Testis (tissue), 3 donors: Measurements from ENCODE around the gene ADSL. TPM values are rescaled to one million over a fixed set of nuclear protein-coding genes. Genes with fewer than 3 reads are reported as not detected.

Experiments
- DNase-seq: peaks from one replicate; pipeline ENCODE4 v3.0.0-alpha.2; 2019
- H3K27ac ChIP-seq, 2 donors: fragments of 200-600 bp; sonication (generic); one replicate each; pipeline ENCODE4 v1.5.1; 2019
- H3K27me3 ChIP-seq: fragments of 200-600 bp; sonication (generic); one replicate; pipeline ENCODE4 v1.5.1; 2019
- H3K36me3 ChIP-seq: fragments of 200-600 bp; sonication (generic); one replicate; pipeline ENCODE4 v1.5.1; 2017; ENCODE audit warnings: low read depth; ENCODE audit errors: missing control alignments
- H3K4me1 ChIP-seq: fragments of 200-600 bp; sonication (generic); one replicate; pipeline ENCODE4 v1.5.1; 2019
- H3K4me3 ChIP-seq, 2 donors: fragments of 200-600 bp; sonication (generic); one replicate each; pipeline ENCODE4 v1.5.1; 2017 to 2019
- H3K9me3 ChIP-seq: fragments of 200-600 bp; sonication (generic); one replicate; pipeline ENCODE4 v1.5.1; 2017
- POLR2A ChIP-seq: fragments of 450-650 bp; IDR thresholded peaks from one replicate; pipeline ENCODE4 v1.6.1; 2017; ENCODE audit warnings: antibody characterized with exemption, mild to moderate bottlenecking, moderate library complexity
- WGBS, 2 donors: methylation state at CpG; one replicate each; pipeline ENCODE4 v1.1.5; 2018; 5-methylcytosine and 5-hydroxymethylcytosine counted together
- intact Hi-C: fragments of 100-400 bp; cut with DNase I; formaldehyde crosslinking; loops from one replicate; pipeline ENCODE4 v1.15.1; 2023; ENCODE audit warnings: low total_unique reads
- polyA plus RNA-seq: library from polyadenylated mRNA; stranded (reverse); fragments of 350-450 nt; fragmentation: Illumina TruSeq; extraction: RNeasy Lipid Tissue Mini Kit (QIAGEN cat#74804); gene quantifications from one replicate; pipeline ENCODE4 v1.2.3, GENCODE V29; 2014; ENCODE audit warnings: low read depth, low replicate concordance; ENCODE audit not compliant: insufficient read depth
- total RNA-seq, 2 donors: library from RNA; depleted of rRNA; stranded (reverse); fragments of >200 nt; gene quantifications; one replicate each; pipeline ENCODE4 v1.2.3, GENCODE V29; 2016
- TF ChIP-seq, protein P1 (sequence below), 3 experiments: fragments of 450-650 bp in 2 of 3; fragments of 200-600 bp in 1 of 3; sonication (generic) in 1 of 3; IDR thresholded peaks; one replicate each; pipeline ENCODE4 v1.5.1; 2016 to 2019; ENCODE audit warnings: antibody characterized with exemption in 3 of 3, mild to moderate bottlenecking in 2 of 3, moderate library complexity in 1 of 3

ADSL gene
- total and polyA plus RNA-seq, 3 donors from 2014 or later, result 72.4 to 102 (median 78.9) TPM

GRCh38 chr22:40322818-40323447, 23.4 kb upstream of the ADSL start:
- Histone ChIP-seq H3K9me3 (no peaks in the 10 kb centered on the region), H3K27ac (no peak overlapping the region), H3K27me3 (no peaks in the 10 kb centered on the region), H3K36me3 (no peaks in the 10 kb centered on the region), H3K4me1 (no peaks in the 10 kb centered on the region), H3K4me3 (no peak overlapping the region)
- no peak for DNase-seq
- TF ChIP-seq, protein P1, sequence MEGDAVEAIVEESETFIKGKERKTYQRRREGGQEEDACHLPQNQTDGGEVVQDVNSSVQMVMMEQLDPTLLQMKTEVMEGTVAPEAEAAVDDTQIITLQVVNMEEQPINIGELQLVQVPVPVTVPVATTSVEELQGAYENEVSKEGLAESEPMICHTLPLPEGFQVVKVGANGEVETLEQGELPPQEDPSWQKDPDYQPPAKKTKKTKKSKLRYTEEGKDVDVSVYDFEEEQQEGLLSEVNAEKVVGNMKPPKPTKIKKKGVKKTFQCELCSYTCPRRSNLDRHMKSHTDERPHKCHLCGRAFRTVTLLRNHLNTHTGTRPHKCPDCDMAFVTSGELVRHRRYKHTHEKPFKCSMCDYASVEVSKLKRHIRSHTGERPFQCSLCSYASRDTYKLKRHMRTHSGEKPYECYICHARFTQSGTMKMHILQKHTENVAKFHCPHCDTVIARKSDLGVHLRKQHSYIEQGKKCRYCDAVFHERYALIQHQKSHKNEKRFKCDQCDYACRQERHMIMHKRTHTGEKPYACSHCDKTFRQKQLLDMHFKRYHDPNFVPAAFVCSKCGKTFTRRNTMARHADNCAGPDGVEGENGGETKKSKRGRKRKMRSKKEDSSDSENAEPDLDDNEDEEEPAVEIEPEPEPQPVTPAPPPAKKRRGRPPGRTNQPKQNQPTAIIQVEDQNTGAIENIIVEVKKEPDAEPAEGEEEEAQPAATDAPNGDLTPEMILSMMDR (IDR thresholded peaks at IDR 0.05), result no peak
- no peak for TF ChIP-seq POLR2A
- 88 to 92% methylated on average over 14 to 17 of the region's 17 CpGs for WGBS, 2 donors
- intact Hi-C loops, result no loop called here

DNA sequence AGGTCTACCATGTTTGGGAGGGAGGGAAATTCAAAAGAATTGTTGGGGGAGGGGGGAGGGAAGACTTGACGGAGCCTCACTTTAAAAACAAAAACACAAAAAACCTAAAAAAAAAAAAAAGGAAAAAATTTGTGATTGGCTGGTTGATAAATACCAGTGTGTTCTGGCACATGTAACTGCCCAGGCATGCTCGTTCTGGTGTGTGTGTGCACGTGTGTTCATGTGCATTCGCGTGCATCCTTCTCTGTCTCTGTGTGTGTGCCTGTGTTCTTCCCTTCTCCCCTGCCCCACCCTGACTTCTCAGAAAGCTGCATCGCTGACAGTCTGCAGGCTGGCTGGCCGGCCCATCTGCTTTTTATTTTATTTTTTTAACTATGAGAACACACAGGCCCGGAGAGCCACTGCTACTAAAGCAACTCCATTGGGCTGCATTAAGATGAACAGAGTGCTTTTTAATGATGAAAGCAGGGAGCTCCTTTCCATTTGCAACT, 22.6 kb upstream of the ADSL start:
- Histone ChIP-seq H3K4me1 (no peaks in the 10 kb centered on the region), H3K27me3 (no peaks in the 10 kb centered on the region), H3K4me3 (no peak overlapping the region), H3K27ac (no peak overlapping the region), H3K9me3 (no peaks in the 10 kb centered on the region), H3K36me3 (no peaks in the 10 kb centered on the region)
- DNase-seq, result peak; percentile 43
- intact Hi-C loops, result no loop called here
- no peak for TF ChIP-seq POLR2A
- TF ChIP-seq, protein P1 (IDR thresholded peaks at IDR 0.05), result no peak
- WGBS, 2 donors, result 55 to 56% methylated on average over 8 of the region's 8 CpGs

DNA sequence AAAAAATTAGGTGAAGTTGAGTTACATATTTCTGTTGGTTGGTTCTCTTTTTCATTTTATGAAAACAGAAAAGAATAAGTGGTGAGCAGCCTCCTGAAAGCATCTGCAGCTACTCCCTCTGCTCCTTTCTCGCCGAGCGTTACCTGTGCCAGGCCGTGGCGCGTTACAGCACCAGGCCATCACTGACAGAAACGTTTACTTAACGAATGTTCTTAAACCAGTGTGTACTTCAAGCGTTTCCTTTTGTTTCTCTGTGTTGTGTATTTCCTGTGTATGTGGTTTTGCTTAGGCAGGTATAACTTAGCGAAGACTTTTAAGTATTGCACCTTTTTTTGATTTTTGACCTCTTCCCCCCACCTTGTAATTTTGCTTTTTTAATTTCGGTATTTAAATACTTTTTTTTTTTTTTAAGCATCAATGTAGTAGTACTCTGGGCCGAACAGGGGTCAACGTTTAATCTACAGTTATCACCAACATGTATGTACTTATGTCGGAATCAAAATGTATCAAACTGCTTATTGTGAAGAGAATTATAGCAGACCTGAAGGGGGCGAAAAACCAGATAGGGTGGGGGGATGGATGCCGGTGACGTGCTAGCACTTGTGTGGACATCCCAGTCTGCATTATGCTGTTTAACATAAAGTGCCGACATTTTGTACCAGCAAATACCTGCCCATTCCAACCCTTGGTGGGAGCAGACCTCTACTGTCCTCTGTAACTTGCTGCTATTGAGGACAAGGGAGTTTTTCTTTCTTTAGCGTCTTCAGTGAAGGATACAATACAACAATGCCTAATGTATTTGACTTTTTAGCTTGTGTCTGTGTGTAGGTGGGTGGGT, 21.6 kb upstream of the ADSL start:
- no peak overlapping the region for H3K4me3 ChIP-seq
- DNase-seq, result no peak
- H3K27ac ChIP-seq, result no peak overlapping the region
- no peaks in the 10 kb centered on the region for H3K36me3 ChIP-seq
- no peaks in the 10 kb centered on the region for H3K9me3 ChIP-seq
- no peak for TF ChIP-seq POLR2A
- TF ChIP-seq, protein P1 (IDR thresholded peaks at IDR 0.05), result no peak
- WGBS, 2 donors, result 83 to 87% methylated on average over 19 of the region's 19 CpGs
- no peaks in the 10 kb centered on the region for H3K4me1 ChIP-seq
- no peaks in the 10 kb centered on the region for H3K27me3 ChIP-seq
- intact Hi-C loops, result no loop called here

DNA sequence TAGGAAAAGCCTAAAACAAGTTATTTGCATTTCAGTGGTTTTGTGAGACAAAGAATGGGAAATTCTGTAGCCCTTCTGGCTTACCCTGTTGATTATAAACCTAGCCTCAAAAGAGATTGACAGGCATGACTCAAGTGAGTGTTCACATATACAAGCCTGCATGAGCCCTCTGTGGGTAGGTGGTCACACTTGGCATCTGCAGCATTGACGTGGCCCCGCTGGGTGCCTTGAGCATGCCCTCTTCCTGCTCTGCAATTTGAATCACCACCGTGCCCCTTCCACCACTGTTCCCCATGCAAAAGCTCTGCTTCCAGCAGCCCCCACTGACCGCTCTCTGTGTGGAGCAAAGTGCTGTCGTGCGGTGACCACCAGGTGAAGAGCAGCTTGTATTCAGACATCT, 21.0 kb upstream of the ADSL start:
- H3K4me1 ChIP-seq, result no peaks in the 10 kb centered on the region
- intact Hi-C loops, result no loop called here
- DNase-seq, result no peak
- 94 to 98% methylated on average over 6 of the region's 6 CpGs for WGBS, 2 donors
- no peaks in the 10 kb centered on the region for H3K9me3 ChIP-seq
- no peak overlapping the region for H3K27ac ChIP-seq
- H3K36me3 ChIP-seq, result no peaks in the 10 kb centered on the region
- no peak overlapping the region for H3K4me3 ChIP-seq
- TF ChIP-seq, protein P1 (IDR thresholded peaks at IDR 0.05), result no peak
- no peak for TF ChIP-seq POLR2A
- no peaks in the 10 kb centered on the region for H3K27me3 ChIP-seq
